ENCODE results near the gene CTXN1.

The CTXN1 gene

DNA sequence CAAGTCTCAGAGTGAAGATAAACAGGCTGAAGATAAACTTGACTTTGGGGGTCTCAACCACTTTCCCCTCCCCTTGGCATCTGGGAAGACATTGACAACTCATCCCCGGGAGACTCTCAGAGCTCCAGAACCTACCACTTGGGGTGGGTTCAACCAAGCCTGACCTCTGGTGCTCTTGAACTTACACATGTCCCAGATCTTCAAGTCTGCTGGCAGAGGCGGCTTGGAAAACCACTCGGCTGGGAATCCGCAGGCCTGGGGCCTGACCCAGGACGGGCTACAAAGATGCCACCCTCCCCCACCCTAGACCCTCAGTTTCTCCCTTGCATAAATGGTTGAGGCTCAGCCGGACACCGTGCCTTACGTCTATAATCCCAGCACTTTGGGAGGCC lies 37.1 kb downstream of the CTXN1 start:
- TF ChIP-seq, protein P1, sequence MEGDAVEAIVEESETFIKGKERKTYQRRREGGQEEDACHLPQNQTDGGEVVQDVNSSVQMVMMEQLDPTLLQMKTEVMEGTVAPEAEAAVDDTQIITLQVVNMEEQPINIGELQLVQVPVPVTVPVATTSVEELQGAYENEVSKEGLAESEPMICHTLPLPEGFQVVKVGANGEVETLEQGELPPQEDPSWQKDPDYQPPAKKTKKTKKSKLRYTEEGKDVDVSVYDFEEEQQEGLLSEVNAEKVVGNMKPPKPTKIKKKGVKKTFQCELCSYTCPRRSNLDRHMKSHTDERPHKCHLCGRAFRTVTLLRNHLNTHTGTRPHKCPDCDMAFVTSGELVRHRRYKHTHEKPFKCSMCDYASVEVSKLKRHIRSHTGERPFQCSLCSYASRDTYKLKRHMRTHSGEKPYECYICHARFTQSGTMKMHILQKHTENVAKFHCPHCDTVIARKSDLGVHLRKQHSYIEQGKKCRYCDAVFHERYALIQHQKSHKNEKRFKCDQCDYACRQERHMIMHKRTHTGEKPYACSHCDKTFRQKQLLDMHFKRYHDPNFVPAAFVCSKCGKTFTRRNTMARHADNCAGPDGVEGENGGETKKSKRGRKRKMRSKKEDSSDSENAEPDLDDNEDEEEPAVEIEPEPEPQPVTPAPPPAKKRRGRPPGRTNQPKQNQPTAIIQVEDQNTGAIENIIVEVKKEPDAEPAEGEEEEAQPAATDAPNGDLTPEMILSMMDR (IDR thresholded peaks at IDR 0.05), result no peak
- no peak for TF ChIP-seq ZFX (IDR thresholded peaks at IDR 0.05; ENCODE audit: borderline replicate concordance)
- peak overlapping the region; percentile 36; the same call in 1 of the 2 replicates for H3K27ac ChIP-seq

DNA sequence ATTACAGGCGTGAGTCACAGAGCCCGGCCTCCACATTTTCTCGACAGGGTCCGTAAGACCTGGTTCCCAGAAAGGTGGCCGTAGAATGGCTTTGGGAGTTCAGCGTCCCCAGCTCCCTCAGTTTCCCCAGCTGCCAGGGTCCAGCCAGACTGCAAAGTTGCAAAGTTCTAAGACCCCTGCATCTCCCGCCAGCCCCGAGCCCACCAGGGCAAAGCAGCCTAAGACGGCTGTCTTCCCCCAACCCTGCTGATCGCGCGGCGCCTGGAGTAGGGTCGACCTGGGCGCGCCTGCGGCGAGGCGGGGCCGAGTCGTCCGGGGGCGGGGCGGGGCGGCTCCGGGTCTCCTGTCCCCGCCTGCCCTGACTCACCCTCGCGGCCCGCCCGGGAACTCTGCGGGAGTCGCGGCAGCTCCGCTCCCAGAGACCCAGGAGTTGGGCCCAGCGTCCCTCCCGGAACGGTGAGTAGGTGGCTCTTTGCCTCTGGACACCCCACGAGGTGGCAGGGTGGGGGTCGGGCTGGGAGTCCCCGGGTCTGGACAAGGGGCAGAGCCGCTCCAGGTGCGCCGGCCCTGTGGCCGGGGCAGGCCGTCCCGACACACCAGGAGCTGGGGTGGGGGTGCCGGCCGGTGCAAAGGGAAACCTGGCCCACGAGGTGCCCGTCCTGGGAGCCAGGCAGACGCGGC lies 37.6 kb downstream of the CTXN1 start, which contains the start of gene LRRC8E:
TSS of gene LRRC8E (plus strand) at position 366 of the 681 bp plus-strand sequence. CDS start 7,094 bp downstream, outside the sequence.
- no peak for TF ChIP-seq ZFX (IDR thresholded peaks at IDR 0.05; ENCODE audit: borderline replicate concordance)
- TF ChIP-seq, protein P1 (IDR thresholded peaks at IDR 0.05), result no peak
- H3K27ac ChIP-seq, result peak within 1 kb of the TSS; percentile 36; the same call in 1 of the 2 replicates

- no peak for TF ChIP-seq ZFX (IDR thresholded peaks at IDR 0.05; ENCODE audit: borderline replicate concordance)
- TF ChIP-seq, protein P1 (IDR thresholded peaks at IDR 0.05), result no peak
- no peak overlapping the region for H3K27ac ChIP-seq
Measured at GRCh38 chr19:7887408-7888144, 38.4 kb downstream of the CTXN1 start.

GRCh38 chr19:7885818-7886217 lies 40.1 kb downstream of the CTXN1 start:
- TF ChIP-seq, protein P1 (IDR thresholded peaks at IDR 0.05), result no peak
- no peak for TF ChIP-seq ZFX (IDR thresholded peaks at IDR 0.05; ENCODE audit: borderline replicate concordance)

DNA sequence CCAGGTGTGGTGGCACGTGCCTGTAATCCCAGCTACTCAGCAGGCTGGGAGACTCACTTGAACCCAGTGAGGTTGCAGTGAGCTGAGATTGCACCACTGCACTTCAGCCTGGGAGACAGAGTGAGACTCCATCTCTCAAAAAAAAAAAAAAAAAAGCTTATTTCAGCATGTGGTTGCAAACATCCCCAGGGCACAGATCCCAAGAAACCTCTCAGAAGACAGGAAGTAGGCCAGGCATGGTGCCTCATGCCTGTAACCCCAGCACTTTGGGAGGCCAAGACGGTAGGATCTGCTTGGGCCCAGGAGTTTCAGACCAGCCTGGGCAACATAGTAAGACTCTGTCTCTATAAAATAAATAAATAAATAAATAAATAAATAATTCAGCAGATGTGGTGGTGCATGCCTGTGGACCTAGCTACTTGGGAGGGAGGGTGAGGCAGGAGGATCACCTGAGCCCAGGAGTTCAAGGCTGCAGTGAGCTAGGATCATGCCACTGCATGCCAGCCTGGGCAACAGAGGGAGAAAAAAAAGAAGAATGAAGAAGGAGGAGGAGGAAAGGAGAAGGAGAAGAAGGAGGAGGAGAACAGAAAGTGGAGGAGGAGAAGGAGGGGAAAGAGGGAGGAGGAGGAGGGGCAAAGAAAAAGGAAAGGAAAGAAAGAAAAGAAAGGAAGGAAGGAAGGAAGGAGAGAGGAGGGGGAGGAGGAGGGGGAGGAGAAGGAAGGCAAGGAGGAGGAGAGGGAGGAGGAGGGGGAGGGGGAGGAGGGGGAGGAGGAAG lies 42.0 kb downstream of the CTXN1 start:
- no peak for TF ChIP-seq ZFX (IDR thresholded peaks at IDR 0.05; ENCODE audit: borderline replicate concordance)
- TF ChIP-seq, protein P1 (IDR thresholded peaks at IDR 0.05), result no peak
- no peak overlapping the region for H3K27ac ChIP-seq

More at GRCh38 chr19:7885818-7886217, 40.1 kb downstream of the CTXN1 start:
- H3K27ac ChIP-seq, result no peak overlapping the region

DNA sequence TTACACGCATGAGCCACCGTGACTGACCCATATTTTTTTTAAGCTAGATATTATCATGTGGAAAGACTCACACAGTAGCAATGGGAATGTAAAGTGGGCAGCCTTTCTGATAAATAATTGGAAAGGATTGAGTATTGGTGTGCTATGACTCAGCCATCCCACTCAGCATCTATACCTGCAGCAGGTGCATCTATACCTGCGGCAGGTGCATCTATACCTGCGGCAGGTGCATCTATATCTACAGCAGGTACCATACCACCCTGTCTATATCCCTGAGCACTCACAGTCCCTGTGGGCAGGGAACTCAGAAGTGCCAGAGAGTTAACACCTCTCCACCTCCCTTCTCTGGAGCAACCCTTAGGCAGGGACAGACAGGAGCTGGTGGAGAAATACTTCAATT lies 42.8 kb downstream of the CTXN1 start:
- TF ChIP-seq, protein P1 (IDR thresholded peaks at IDR 0.05), result no peak
- no peak for TF ChIP-seq ZFX (IDR thresholded peaks at IDR 0.05; ENCODE audit: borderline replicate concordance)
- H3K27ac ChIP-seq, result no peak overlapping the region
